NCI-H82 treated with DMSO at 0.1 percent for 48 hours (cell line): Measurements from ENCODE around the gene PGM3.
"Not testable (repeated sequence)": the region's sequence is repeated elsewhere in the genome, so short reads cannot be mapped to it uniquely, and the experiment has no call there.

Source experiments
- DNase-seq: peaks from one replicate; lab custom pipeline; 2025; ENCODE audit not compliant: unreplicated experiment; lab: John Stamatoyannopoulos, UW

The PGM3 gene, protein sequence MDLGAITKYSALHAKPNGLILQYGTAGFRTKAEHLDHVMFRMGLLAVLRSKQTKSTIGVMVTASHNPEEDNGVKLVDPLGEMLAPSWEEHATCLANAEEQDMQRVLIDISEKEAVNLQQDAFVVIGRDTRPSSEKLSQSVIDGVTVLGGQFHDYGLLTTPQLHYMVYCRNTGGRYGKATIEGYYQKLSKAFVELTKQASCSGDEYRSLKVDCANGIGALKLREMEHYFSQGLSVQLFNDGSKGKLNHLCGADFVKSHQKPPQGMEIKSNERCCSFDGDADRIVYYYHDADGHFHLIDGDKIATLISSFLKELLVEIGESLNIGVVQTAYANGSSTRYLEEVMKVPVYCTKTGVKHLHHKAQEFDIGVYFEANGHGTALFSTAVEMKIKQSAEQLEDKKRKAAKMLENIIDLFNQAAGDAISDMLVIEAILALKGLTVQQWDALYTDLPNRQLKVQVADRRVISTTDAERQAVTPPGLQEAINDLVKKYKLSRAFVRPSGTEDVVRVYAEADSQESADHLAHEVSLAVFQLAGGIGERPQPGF

DNA sequence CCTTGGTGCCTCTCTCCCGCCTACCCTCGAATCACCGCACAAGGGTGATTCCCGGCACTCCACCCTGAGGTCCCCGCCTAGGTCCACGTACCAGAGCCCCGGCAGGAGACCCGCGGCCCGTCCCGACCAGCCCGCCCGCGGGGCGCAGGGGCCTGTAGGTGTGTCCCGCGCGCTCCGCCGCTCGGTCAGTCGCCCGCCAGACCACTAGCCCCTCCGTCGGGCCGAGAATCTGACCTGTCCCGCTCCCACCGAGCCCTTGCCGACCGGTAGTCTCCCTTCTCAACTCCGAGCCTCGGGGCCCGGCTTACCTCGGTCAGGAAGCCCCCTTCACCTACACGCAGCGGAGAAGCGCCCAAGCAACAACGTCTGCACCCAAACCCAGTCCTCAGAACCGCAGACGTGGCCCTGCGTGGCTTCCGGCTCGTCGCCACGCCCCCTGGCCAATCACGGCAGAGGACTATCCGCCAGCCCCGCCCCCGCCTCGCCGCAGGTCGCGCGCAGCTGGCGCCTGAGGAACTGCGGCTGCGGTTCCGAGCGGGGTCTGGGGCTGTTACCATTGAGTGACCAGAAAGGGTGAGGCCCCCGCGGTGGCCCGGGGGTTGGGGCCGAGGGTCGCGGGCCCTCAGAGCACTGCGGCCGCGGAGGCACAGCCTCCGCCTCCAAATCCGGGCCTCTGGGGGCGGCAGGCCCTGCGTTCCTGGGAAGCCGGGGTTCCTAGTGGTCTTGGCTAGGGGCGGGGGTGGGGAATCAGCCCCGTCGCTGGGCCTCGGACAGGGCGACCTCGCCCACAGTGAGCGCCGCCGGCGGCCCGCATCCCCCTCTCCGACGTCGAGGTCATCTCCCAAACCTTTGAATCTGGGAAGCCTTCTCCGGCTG lies at the start of gene PGM3, which contains the start of gene RWDD2A:
Gene PGM3, minus strand, starts transcription at position 395 of the 876 bp plus-strand sequence. CDS start 2,253 bp downstream, outside the sequence.
Gene RWDD2A, plus strand, starts transcription at position 487 of the 876 bp plus-strand sequence. CDS start 1,095 bp downstream, outside the sequence.
- peak; percentile 62 for DNase-seq

DNA sequence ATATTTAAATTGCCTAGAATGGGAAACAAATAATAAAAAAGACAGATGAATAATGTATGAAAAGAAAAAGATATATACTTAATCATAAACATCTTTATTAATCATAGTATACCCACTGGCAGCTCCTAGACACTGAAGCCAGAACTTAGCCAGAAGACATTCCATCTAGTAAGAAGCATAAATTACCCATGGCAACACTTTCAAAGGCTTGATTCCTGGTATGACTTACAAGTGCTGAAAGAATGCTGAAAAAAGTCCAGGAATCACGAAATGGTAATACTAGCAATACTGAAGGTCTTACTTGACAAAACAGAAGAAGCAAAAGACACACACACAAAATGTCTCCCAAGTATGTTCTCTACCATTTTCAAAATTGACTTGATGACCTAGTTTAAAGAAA lies 38.1 kb upstream of the PGM3 start:
- DNase-seq, result no peak

DNA sequence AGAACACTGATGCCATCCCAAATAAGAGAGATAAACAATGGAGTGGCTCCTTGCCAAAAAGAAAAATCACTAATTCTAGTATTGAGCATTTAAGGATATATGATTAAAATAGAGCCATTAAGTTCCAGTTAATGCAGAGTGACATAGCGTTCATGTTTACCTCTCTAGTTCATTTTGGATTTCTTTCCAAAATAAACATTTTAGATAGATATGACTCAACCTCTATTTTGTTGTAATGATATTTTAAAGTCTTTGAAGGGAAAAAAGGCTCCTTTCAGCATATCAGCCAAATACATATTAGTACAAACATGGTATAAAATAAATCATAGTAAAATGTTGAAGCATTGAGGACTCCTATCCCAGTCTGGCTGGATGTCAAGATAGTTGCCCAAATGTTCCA lies 33.5 kb upstream of the PGM3 start:
- DNase-seq, result no peak

DNA sequence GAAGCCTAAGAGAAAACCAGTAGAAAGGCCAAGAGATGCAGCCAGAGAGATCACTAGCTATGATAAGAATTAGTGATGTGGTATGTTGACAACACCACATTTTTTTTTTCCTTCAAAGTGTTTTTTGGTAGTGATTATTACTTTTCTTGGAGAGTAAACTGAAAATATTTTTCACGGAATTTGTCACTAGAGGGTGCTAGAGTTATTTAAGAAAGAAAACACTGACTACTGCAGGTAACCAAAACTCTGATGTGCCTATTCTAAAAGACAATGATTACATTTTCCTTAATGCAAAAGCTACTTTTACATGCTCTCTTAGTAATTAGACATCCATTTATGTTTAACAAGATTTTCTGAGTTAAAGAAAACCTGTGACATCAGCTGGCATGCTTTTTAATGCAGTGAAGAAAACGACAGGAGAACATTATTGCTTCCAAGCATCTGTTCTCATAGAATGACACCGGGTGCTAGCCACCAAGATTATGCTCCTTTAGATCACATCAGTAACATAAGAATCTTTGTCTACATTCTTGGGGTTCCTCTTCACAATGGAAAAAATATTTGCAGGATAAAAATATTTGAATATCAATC lies 28.9 kb upstream of the PGM3 start:
- peak; percentile 29 for DNase-seq

DNA sequence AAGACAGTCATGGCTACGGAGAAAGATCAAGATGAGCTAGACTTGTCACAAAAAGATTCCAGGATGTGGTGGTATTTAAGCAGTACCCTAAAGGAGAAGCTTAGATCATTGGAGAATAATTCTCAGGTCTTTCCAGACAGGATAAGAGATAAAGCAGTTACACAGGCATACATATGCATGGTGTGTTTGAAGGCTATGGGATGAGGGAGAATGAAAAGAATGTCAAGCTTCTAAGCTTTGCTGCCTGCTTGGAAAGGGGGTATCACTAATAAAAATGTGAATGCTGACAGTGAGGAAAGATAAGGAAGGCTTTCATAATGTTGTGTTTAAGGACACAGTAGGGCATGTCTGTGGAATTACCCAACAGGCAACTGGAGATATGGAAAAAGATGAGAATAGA lies 28.2 kb upstream of the PGM3 start:
- no peak for DNase-seq

DNA sequence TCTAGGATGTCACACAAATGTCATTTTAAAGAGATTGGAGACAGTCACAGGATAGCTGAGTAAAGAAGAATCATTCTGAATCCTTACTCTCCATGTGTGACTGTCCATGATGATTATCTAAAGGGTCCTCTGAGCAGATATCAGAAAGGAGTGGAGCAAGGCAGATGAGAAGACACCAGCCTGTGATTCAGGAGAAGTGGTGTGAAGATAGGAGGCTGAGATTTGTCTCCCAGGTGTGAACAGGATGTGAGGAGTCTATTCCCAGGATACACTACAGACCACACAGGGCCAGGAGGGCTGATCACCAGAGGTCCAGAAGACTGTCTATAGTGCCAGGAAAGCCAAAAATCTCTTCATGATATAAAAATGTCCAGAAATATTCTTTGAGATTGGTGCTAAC lies 27.1 kb upstream of the PGM3 start:
- no peak for DNase-seq

DNA sequence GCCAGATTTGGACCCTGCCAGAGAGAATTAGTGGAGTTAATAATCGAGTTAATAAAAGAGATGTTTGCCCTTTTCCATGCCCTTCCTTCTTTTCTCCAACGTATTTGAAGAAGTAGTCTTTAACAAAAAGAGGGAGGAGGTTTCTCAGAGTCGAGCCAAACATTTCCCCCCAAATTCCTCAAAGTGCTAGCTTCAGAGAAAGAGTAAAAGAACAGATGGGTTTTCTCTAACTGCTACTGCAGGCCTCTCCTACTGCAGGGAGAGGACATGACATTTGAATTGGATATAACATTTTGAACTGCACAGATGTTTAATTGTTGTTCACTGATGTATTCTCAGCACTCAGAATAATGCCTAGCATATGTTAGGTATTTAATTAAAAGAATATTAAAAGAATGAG lies 25.6 kb upstream of the PGM3 start:
- DNase-seq, result peak; percentile 3

DNA sequence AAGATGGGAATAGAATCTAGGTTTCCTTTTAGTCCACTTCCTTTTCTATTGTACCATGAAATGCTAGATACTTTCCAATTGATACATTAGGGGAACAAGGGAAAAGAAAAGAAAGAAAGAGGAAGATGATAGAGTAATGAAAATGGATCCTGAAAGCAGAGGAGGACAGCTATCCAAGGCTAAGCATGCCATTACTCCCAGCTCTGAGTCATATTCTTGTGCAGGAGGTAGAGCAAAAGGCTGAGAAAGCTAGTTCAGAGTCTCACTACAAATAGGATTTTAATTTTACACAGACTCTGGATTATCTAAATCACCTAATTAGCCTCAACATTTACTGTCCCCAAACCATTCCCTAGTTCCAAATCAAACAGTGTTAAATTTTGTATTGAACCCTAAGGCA lies 23.7 kb upstream of the PGM3 start:
- DNase-seq, result peak; percentile 14

DNA sequence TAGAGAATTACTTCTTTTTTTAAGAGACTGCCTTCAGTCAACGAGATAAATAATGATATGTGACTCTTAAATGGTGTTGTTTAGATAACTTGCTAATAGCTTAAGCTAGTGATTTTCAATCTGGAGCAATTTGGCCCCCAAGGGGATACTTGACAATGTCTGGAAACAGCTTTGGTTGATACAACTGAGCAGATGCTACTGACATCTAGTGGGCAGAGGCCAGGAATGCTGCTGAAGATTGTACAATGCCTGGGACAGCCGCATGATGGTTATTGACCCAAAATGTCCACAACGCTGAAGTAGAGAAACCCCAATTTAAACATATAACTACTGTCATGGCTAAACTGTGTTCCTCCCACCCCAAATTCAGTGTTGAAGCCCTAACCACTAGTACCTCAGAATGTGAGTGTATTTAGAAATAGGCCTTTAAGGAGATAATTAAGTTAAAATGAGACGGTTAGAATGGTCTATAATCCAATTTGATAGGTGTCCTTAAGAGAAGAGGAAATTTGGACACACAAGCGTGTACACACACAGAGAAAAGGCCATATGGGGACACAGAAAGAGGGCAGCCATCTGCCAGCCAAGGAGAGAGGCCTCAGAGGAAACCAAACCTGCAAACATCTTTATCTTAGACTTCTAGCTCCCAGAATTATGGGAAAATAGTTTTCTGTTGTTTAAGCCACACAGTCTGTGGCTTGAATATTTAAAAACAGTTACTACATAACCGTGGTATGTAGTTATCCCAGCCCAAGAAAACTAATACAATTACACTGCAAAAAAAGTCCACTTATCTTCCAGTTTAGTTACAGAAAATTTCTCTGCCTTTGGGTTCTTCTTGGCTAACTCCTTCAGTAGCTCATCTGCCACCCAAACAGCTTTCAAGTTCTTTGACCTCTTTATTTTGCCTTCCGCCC lies 22.3 kb upstream of the PGM3 start:
- peak; percentile 93 for DNase-seq

DNA sequence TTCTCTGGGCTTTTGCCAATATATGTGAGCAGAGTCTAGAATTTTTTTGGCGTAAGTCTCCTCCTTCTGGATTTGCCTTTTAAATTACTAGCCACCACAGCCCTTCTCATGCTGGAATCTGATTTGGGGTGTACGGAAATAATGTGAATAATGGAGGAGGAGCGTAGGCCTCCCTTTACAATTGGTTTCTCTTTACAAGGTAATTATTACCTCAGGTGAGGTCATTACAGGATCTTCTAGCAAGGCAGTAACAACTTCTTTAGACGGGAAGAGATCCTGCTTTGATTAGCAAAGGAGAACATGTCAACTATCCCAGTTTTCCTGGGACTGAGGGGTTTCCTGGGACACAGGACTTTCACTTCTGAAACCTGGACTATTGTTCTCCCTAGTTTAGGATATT lies 9.0 kb upstream of the PGM3 start:
- DNase-seq, result no peak

DNA sequence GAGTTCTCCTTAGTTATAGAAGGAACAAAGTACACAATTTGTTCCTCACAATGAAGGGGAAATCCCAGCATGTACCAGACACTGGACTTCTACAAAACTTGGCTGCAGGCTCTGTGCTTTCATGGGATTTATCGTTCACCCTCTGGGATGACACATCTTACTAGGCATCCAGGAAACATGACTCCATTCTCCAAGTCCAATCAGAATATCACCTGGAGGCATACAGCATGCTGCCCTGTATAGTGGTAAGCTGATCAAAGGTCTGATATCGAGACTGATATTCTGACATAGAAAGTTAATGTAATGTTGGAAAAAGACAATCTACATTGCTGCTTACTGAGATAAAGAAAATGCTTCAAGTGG lies 6.8 kb upstream of the PGM3 start:
- DNase-seq, result no peak

DNA sequence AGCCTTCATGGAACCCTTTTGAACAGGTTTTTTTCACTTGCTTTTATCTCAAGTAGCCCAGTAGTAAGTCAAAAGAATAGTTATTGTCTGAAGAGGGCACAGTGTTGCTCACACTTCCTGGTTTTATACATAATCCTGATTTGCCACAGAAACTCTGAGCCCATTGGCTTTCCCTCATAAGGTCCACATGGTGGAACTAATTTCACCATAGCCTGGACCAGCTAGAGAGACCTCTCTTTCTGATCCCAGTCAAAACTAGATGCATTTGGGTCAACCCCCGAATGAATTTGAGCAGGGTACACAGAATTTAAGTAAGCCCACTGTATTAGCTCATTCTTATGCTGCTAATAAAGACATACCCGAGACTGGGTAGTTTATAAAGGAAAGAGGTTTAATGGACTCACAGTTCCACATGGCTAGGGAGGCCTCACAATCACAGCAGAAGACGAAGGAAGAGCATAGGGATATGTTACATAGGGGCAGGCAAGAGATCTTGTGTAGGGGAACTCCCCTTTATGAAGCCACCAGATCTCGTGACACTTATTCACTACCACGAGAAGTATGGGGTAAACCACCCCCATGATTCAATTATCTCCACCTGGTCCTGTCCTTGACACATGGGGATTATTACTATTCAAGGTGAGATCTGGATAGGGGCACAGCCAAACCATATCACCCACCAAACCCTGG lies 6.3 kb upstream of the PGM3 start:
- DNase-seq, result no peak

DNA sequence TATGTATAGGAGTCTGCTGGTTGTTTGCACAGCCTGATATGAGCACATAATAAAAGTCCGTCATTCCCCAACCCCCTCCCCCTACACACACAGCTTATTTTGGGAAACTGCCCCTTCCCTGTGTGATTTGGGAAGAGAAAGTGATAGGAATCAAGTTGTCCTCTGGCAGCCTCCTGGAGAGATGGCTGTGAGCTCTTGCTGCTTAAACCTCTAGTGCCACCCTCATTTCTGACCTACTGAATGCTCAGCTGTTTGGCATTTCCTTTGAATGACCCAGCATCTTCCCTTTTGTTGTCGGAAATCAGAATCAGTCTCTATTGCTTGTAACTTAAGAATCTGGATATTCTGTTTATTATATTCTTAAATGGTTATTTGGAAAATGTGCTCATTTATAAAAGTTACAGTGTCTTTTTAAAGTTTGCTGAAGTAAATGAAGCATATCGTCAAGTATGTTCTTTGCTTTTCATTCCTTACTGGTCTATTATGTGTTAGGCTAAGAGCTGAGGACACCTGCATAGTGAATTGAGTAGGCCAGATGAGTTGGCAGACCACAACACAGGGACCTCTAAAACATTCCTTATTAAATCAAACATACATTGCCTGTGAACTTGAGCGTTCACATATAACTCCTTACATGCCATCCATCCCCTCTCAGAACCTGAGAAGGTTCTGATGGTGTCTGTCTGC lies 5.6 kb upstream of the PGM3 start:
- no peak for DNase-seq

DNA sequence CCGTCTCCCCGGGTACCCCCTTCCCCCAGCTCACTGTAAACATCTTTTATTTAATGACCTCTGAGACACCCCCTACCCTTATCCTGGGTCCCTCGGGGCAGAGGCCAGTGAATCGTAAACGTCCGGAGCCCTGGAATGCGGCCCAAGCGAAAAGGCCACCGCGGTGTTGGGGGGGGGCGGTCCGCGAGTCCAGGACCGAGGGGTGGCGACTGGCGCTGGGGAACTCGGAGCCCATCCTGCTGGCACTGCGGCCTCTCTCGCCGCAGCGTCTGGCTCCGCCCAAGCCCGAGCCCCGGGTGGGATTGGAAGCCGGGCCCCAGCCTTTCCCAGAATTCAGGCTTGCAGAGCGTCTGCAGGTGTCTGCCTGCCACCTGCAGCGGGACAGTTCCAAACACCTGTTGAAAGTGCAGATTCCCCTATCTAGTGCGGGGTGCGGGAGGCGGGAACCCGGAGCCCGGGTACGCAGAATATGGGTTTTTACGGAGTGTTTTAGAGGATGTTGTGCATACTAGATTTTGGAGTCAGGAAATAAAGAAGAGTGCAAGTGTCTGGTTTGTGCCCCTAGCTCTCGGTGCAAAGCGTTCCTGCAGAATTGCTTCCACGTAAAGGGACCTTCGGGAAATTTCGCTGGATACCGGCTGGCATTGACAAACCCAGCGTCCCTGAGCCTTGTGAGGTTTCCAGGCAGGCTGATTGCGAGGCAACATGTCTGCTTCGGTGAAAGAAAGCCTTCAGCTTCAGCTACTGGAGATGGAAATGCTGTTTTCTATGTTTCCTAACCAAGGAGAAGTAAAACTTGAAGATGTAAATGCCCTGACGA lies 892 bp upstream of the PGM3 start:
- DNase-seq, result no peak

DNA sequence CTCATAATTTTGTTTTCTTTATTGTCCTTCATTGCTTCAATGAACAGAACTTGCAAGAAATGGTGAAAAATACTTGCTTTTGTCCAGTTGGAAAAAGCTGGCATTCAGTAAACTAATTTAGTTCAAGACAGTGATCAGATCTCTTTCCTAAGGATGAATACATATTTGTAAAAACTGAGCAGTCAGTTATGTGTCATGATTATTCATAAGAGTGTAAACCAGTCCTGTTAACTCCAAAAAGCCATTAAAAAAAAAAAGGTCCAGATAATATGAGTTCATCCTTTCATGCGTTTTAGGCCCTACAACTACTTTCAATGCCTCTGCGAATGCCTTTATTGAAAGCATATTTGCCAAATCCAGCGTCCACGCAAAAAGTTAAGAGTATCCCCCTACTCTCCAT lies 609 bp downstream of the PGM3 start:
- no peak for DNase-seq

DNA sequence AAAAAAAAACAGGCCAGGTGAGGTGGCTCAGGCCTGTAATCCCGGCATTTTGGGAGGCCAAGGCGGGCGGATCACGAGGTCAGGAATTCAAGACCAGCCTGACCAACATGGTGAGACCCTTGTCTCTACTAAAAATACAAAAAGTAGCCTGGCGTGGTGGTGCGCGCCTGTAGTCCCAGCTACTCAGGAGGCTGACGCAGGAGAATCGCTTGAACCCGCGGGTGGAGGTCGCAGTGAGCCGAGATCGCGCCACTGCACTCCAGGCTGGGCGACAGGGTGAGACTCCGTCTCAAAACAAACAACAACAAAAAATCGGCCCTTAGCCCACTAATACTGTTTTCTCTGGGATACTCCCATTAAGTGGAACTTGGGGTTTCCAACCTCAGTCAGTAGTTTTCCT lies 1.1 kb downstream of the PGM3 start:
- DNase-seq, result not testable (repeated sequence)

DNA sequence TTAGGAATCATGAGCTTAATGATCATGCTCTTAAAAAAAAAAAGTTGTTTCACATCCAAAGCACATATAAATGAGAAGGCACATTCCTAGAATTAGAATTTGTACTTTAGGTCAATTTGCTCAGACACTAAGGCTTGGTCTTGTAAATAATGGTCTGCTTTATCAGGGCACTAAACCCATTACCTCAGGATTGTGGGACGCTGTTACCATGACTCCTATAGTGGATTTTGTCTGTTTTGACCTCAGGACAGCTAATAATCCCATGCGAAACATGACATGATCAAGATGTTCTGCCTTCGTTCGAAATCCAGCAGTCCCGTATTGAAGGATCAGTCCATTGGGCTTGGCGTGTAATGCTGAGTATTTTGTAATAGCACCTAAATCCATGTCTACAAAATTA lies 2.4 kb downstream of the PGM3 start:
- DNase-seq, result no peak

DNA sequence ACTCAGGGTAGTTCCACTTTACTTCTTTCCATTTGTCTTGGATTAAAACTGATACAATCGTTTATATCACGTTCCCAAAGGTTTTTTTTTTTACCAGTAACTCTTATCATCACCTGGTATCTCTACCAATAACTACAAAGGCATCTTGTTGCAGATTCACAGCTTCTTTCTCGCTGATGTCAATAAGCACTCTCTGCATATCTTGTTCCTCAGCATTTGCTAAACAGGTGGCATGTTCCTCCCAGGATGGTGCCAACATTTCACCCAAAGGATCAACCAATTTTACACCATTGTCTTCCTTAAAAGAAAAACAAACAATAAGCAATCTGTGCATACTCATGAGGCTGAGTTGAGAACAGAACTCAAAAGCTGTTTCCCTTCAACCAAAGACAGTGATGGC lies 4.6 kb downstream of the PGM3 start:
- no peak for DNase-seq
